ENCODE data around the gene CD79A.

CD79A gene

GRCh38 chr19:41883821-41884733 lies 7.0 kb downstream of the CD79A start:
- peak; percentile 93 for DNase-seq (ENCODE audit: low spot score)

- peak; percentile 56 for DNase-seq (ENCODE audit: low spot score)
Observed at GRCh38 chr19:41886761-41887710, 10.0 kb downstream of the CD79A start.

DNA sequence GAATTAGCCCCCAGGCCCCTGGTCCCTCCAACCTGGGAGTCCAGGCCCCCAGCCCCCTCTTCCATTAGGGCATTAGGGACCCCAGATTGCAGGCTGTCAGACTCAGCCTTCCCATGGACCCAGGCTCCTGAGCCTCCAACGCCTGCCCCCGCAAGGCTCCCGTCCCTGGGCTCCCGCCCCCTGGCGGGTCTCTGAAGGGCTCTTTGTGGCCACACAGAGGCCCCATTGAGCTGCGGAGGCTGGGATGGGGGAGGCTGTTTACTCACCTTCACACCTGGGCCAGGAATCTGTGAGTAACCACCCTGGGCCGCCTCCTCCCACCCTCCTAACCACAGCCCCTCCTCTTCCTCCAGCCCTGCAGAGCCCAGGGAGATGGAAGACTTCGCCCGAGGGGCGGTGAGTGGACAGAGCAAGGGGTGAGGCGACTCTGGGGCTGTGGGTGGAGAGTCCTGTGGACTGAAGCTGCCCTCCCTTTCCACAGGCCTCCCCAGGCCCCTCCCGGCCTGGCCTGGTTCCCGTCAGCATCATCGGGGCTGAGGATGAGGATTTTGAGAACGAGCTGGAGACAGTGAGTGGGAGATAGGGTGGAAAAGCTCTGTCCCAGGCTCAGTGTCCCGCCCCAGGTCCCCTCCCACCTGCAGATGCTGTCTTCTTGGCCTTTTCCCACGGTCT lies 10.8 kb downstream of the CD79A start:
- DNase-seq (ENCODE audit: low spot score) = peak; percentile 57

DNA sequence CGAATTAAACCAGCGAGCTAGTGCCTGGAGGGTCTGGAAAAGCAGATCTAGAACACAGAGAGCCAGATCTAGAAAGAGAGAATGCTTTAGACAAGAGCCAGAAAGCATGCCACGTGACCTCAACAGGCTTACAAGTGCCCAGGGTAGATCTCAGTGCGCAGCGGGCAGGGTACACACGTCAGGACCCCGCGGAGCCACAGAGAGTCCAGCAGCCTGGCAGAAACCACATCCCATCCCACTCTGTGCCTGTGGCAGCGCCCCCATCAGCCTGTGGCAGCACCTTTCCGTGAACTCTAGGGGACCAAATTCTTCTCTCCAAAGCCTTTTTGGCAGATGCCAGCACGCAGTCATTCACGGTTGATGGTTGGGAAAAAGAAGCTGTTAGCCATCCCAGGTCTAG lies 11.8 kb downstream of the CD79A start:
- no peak for DNase-seq (ENCODE audit: low spot score)

GRCh38 chr19:41889896-41890295 lies 12.8 kb downstream of the CD79A start:
- no peak for DNase-seq (ENCODE audit: low spot score)

DNA sequence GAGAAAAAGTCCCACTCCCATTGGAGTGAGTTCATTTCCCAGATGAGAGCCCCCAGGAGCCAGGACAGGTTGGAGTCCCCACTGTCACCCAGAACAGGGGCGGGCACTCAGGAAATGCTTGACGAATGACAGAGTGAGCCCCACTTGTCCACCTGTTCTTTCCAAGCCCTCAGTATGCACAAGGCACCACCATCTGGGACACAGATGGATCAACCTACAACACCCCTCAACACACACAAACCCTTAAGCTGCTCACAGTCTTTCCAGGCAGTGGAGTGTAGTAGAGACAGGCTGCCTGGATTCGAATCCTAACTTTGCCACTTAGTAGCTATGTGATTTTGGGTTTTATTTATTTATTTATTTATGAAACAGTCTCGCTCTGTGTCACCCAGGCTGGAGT lies 13.9 kb downstream of the CD79A start:
- no peak for DNase-seq (ENCODE audit: low spot score)

DNA sequence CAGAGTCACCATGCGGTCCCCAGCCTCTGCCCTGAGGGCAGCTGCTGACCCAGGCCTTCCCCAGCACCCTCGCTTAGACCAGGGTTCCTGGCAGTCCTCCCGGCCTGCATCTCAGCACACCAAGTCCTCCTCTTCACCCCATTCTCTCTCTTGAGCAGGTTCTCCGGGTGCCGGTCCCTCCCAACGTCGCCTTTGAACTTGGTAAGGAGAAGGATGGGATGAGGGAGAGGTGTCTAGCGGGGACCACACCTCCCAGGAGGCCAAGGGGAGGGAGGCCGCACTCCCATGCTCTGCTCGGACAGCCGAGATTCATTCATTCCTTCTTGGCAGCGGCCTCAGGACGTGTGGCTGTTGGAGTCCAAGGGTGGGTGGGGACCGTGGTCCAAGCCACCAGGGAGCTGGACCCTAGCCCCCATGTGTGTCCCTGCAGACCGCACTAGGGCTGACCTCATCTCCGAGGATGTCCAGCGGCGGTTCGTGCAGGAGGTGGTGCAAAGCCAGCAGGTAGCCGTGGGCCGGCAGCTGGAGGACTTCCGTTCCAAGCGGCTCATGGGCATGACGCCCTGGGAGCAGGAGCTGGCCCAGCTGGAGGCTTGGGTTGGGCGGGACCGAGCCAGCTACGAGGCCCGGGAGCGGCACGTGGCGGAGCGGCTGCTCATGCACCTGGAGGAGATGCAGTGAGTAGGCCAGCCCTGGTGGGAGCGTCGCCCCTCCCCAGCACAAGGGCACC lies 15.3 kb downstream of the CD79A start:
- no peak for DNase-seq (ENCODE audit: low spot score)

DNA sequence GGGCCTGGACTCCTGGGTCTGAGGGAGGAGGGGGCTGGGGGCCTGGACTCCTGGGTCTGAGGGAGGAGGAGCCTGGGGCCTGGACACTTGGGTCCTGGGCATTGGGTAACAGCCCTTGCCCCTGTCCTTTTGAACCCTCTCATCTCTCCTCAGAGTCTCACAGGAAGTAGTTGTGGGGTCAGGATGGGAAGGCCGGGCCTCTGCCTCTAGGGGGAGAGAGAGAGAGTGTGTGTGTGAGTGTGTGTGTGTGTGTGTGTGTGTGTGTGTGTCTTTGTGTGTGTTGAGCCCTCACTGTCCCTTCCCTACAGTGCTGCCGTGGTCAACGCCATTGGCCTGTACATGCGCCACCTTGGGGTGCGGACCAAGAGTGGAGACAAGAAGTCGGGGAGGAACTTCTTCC lies 16.8 kb downstream of the CD79A start:
- DNase-seq (ENCODE audit: low spot score) = no peak

DNA sequence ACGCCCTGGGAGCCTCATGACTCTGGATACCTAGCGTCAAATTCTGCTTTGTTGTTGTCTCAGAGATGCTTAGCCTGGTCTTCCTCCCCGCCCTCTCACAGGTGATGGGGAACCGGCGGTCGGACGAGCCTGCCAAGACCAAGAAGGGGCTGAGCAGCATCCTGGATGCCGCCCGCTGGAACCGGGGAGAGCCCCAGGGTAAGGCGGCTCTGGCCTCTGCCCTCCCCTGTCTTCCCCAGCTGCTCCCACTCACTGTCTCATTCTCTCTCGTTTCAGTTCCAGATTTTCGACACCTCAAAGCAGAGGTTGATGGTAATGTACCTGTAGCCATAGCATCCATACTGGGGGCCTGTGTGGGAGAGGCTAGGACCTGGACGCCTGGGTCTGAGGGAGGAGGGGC lies 17.3 kb downstream of the CD79A start:
- DNase-seq (ENCODE audit: low spot score) = no peak

DNA sequence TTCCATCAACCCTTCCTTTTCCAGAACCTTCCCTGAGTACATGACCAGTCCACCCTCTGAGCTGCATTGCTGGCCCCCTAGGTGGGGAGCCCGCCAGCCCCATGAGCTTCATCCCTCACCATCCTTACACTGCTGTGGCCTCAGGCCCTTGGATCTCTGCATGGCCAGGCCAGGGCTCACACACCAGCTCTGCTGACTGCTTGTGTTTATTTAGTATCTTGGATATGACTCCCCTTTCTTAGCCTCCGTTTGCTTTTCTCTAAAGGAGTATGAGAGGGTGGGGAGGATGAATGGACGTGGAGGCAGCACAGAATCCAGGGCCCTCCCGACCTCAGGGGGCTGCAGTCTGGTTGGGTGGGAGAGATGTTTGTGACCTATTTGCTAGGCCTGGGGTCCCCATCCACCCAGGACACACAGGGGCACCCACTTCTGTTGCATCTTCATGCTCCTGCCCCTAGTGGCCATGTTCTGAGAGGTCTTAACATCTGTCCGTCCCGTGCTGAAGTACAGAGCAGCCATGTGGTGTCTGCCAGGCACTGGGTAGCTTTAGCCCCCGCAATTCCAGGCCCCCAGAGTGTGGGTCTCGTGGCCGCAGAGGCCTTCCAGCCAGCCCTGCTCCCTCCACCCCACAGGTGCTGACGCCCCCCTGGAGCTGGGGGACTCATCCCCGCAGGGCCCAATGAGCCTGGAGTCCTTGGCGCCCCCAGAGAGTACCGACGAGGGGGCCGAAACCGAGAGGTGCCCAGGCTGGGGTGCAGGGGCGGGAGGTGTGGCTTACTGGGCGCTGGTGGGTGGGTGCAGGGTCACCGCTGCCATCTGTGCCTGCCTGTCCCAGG lies 18.9 kb downstream of the CD79A start:
- no peak for DNase-seq (ENCODE audit: low spot score)

GRCh38 chr19:41896581-41896942 lies 19.5 kb downstream of the CD79A start:
- no peak for DNase-seq (ENCODE audit: low spot score)

DNA sequence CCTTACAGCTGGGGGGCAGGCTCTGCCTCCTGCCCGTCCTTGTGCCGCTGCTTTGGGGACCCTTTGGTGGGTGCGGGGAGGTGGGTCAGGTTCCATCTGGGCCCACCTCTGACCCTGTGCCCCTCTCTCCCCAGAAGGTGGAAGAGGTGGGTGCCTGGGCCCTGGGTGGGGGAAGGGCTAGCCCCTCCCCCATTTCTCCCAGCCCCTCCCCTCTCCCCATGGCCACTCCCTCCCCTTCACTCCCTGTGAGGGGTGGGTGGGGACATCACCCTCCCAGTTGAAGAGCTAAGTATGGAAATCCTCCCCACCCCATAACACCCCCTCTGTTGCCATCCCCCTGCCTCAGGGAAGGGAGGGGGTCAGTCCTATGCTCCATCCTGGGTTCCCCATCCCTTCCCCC lies 20.1 kb downstream of the CD79A start:
- DNase-seq (ENCODE audit: low spot score) = no peak

- no peak for DNase-seq (ENCODE audit: low spot score)
Observed at GRCh38 chr19:41897820-41898219, 20.7 kb downstream of the CD79A start.

DNA sequence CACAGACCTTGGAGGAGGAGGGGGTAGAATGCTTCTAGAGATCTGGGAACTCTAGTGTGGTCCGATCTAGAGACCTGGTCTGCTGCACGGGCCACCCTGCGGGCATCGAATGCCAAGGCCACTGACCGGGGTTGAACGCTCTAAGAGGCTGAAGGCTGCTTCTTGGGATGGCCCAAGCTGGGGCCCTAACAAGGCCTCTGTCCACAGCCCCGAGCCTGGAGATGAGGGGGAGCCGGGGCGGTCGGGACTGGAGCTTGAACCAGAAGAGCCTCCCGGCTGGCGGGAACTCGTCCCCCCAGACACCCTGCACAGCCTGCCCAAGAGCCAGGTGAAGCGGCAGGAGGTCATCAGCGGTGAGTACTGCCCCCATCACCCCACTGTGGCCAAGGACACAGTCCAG lies 21.2 kb downstream of the CD79A start:
- no peak for DNase-seq (ENCODE audit: low spot score)

DNA sequence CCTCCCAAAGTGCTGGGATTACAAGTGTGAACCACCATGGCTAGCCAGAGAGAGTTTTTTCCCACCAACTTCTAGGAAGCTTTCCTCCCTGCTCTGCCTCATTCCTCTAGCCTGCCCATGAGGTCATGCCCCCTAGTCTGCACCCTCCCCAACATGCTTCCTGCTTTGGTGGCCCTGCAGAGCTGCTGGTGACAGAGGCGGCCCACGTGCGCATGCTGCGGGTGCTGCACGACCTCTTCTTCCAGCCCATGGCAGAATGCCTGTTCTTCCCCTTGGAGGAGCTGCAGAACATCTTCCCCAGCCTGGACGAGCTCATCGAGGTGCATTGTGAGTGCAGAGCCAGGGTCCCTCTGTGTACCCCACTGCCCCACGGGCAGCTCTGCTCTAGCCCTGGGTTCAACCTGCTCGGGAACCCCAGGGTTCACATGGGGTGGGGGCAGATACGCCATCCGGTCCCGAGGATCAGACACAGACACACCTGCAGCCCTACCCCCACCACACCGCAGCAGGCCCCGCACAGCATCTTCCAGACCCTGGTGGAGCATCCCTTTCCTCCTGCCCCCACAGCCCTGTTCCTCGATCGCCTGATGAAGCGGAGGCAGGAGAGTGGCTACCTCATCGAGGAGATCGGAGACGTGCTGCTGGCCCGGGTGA lies 24.8 kb downstream of the CD79A start:
- no peak for DNase-seq (ENCODE audit: low spot score)

DNA sequence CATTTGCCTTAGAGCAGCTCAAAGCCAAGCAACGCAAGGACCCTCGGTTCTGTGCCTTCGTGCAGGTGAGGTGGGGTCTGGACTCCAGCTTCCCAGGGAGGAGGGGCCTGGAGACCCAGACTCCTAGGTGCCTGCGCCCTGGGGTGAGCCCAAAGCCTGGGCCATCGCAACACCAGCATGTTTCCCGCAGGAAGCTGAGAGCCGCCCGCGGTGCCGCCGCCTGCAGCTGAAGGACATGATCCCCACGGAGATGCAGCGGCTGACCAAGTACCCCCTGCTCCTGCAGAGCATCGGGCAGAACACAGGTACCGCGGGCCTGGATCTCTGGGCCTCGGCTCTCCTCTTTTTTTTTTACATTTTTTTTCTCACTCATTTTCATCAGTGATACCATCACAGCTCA lies 25.5 kb downstream of the CD79A start:
- no peak for DNase-seq (ENCODE audit: low spot score)

GRCh38 chr19:41903193-41903953 lies 26.3 kb downstream of the CD79A start:
- no peak for DNase-seq (ENCODE audit: low spot score)

DNA sequence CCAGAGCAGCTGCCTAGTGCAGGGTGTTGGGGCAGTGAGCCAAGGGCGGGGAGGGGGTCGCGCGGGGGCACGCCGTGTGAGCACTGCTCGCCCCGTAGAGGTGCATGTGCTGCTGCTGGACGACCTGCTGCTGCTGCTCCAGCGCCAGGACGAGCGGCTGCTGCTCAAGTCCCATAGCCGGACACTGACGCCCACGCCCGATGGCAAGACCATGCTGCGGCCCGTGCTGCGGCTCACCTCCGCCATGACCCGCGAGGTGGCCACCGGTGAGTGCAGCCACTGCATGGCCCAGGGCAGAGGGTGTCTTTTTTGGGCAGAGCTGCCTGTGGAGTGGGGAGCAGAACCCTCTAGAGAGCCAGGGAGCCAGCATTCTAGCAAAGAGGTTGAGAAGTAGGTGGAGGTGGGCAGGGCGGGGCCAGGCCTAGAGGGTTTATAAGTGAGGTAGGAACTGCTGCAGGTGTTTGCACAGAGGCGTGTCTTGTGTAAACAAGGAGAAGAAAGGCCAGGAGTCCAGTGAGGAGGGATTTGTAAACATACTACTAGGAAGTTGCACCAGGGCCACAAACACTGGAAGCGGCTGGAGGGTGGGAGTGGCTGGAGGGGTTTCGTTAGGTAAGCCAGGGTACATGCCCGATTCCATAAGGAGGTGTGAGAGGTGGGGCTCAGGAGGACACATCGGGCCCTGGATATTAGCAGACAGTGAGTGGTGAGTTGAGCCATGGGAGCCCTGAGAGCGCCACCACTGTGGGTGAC lies 27.2 kb downstream of the CD79A start:
- DNase-seq (ENCODE audit: low spot score) = no peak

All from germinal center (tissue), 1 donor.